OCI-LY3 (cell line): Measurements from ENCODE around the gene CCDC74B.
"Not testable (repeated sequence)": the region's sequence is repeated elsewhere in the genome, so short reads cannot be mapped to it uniquely, and the experiment has no call there.

Source experiments
- EZH2phosphoT487 ChIP-seq: fragments of 200-600 bp; shearing (Covaris generic); IDR thresholded peaks from 2 replicates; pipeline ENCODE4 v1.6.1; 2018; ENCODE audit warnings: antibody characterized with exemption, mixed run types, low read depth
- TF ChIP-seq, protein P1 (sequence below): fragments of 200-600, 300-600 bp; sonication (generic); IDR thresholded peaks from 2 replicates; pipeline ENCODE4 v1.5.1; 2014; ENCODE audit warnings: antibody characterized with exemption, low read length, low read depth

DNA sequence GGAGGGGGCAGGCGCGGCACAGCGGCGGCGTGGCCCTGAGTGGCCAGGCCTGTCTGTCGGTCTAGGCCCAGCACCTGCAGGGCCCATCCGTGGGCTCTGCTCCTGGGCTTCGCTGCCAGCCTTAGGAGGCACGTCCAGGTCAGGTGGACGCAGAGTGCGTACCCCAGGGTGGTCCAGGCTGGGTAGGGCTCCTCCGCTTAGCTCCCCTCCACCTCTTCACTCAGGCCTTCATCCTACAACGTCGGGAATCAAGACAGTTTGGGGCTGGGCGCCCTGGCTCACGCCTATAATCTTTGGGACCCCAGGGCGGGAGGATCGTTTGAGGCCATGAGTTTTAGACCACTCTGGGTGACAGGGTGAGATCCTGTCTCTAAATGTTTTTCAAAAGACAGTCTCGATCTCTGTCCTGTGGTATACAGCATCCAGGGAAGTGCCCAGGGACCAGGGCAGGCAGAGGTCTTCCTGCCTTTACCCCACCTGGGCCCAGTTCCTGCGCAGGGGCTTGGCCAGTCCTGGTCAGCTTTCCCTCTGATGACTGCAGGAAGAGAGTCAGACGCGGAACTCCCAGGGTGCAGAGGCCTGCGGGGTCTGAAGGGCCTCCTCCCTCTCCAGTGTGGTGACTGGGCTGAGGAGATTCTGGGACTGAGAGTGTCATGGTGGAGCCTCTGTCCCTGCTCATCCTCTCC is 38.1 kb upstream of the CCDC74B start:
- TF ChIP-seq, protein P1, sequence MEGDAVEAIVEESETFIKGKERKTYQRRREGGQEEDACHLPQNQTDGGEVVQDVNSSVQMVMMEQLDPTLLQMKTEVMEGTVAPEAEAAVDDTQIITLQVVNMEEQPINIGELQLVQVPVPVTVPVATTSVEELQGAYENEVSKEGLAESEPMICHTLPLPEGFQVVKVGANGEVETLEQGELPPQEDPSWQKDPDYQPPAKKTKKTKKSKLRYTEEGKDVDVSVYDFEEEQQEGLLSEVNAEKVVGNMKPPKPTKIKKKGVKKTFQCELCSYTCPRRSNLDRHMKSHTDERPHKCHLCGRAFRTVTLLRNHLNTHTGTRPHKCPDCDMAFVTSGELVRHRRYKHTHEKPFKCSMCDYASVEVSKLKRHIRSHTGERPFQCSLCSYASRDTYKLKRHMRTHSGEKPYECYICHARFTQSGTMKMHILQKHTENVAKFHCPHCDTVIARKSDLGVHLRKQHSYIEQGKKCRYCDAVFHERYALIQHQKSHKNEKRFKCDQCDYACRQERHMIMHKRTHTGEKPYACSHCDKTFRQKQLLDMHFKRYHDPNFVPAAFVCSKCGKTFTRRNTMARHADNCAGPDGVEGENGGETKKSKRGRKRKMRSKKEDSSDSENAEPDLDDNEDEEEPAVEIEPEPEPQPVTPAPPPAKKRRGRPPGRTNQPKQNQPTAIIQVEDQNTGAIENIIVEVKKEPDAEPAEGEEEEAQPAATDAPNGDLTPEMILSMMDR: not testable (repeated sequence)
- not testable (repeated sequence) for TF ChIP-seq EZH2phosphoT487
